NCI-H526 treated with DMSO at 0.1 percent for 48 hours (cell line): Measurements from ENCODE around the gene CYB5RL.
"Not testable (repeated sequence)": the region's sequence is repeated elsewhere in the genome, so short reads cannot be mapped to it uniquely, and the experiment has no call there.

Experiments used
- DNase-seq: peaks from one replicate; lab custom pipeline; 2025; lab: John Stamatoyannopoulos, UW

Gene CYB5RL

GRCh38 chr1:54199765-54200518 lies at the start of gene CYB5RL, which contains the start of gene MRPL37:
Gene CYB5RL (minus strand): TSS chr1:54200030. CDS start chr1:54195616, 4,414 bp downstream.
Gene MRPL37 (plus strand): TSS chr1:54200167. CDS start chr1:54200244, 77 bp downstream.
- peak; percentile 98 for DNase-seq

GRCh38 chr1:54248966-54249365 lies 49.1 kb upstream of the CYB5RL start:
- no peak for DNase-seq

- no peak for DNase-seq
Measured at GRCh38 chr1:54247863-54248515, 48.2 kb upstream of the CYB5RL start.

GRCh38 chr1:54246116-54246721 lies 46.4 kb upstream of the CYB5RL start:
- no peak for DNase-seq

- DNase-seq, result no peak
Measured at GRCh38 chr1:54245501-54245900, 45.7 kb upstream of the CYB5RL start.

GRCh38 chr1:54244655-54245054 lies 44.8 kb upstream of the CYB5RL start:
- no peak for DNase-seq

GRCh38 chr1:54243022-54243421 lies 43.2 kb upstream of the CYB5RL start:
- no peak for DNase-seq

- DNase-seq, result no peak
Measured at GRCh38 chr1:54241364-54241763, 41.5 kb upstream of the CYB5RL start.

GRCh38 chr1:54240741-54241335 lies 41.0 kb upstream of the CYB5RL start:
- no peak for DNase-seq

- DNase-seq, result no peak
Measured at GRCh38 chr1:54239631-54240031, 39.8 kb upstream of the CYB5RL start.

- DNase-seq, result no peak
Measured at GRCh38 chr1:54239035-54239383, 39.2 kb upstream of the CYB5RL start.

- no peak for DNase-seq
Measured at GRCh38 chr1:54238353-54239034, 38.7 kb upstream of the CYB5RL start.

- DNase-seq, result no peak
Measured at GRCh38 chr1:54237586-54237985, 37.8 kb upstream of the CYB5RL start.

GRCh38 chr1:54234284-54234683 lies 34.5 kb upstream of the CYB5RL start:
- no peak for DNase-seq

GRCh38 chr1:54233196-54233595 lies 33.4 kb upstream of the CYB5RL start:
- DNase-seq, result not testable (repeated sequence)

GRCh38 chr1:54230507-54231339 lies 30.9 kb upstream of the CYB5RL start:
- no peak for DNase-seq

- no peak for DNase-seq
Measured at GRCh38 chr1:54229281-54229891, 29.6 kb upstream of the CYB5RL start.

GRCh38 chr1:54228638-54229079 lies 28.8 kb upstream of the CYB5RL start:
- no peak for DNase-seq

- DNase-seq, result no peak
Measured at GRCh38 chr1:54227891-54228310, 28.1 kb upstream of the CYB5RL start.

- DNase-seq, result no peak
Measured at GRCh38 chr1:54227091-54227602, 27.3 kb upstream of the CYB5RL start.
